Smooth muscle cell (in vitro differentiated cells): ENCODE measurements around the gene BAAT. TPM values are rescaled to one million over a fixed set of nuclear protein-coding genes. Genes with fewer than 3 reads are reported as not detected.

ENCODE experiments used
- DNase-seq: peaks from one replicate; lab custom pipeline; 2025; ENCODE audit not compliant: unreplicated experiment; lab: John Stamatoyannopoulos, UW
- H2AFZ ChIP-seq: fragments of 200-600 bp; sonication (generic); 2 replicates; pipeline ENCODE4 v1.6.0; 2016; ENCODE audit warnings: antibody characterized with exemption, low read depth, mild to moderate bottlenecking
- H3F3A ChIP-seq: fragments of 200-600 bp; sonication (generic); 2 replicates; pipeline ENCODE4 v1.6.0; 2017; ENCODE audit warnings: antibody characterized with exemption, low read depth
- H3K27ac ChIP-seq: fragments of 200-600 bp; sonication (generic); 2 replicates; pipeline ENCODE4 v1.5.1; 2016; ENCODE audit warnings: low read depth, mild to moderate bottlenecking
- H3K27me3 ChIP-seq: fragments of 200-600 bp; sonication (generic); 2 replicates; pipeline ENCODE4 v1.6.1; 2016; ENCODE audit warnings: low read depth, mild to moderate bottlenecking
- H3K36me3 ChIP-seq: fragments of 200-600 bp; sonication (generic); 2 replicates; pipeline ENCODE4 v1.5.1; 2016; ENCODE audit warnings: low read depth
- H3K4me1 ChIP-seq: fragments of 200-600 bp; sonication (generic); 2 replicates; pipeline ENCODE4 v1.5.1; 2016; ENCODE audit warnings: low read depth
- H3K4me2 ChIP-seq: fragments of 200-600 bp; sonication (generic); 2 replicates; pipeline ENCODE4 v1.6.0; 2016; ENCODE audit warnings: mild to moderate bottlenecking
- H3K4me3 ChIP-seq: fragments of 200-600 bp; sonication (generic); 2 replicates; pipeline ENCODE4 v1.5.1; 2016; ENCODE audit warnings: mild to moderate bottlenecking
- H3K79me2 ChIP-seq: fragments of 200-600 bp; sonication (generic); 2 replicates; pipeline ENCODE4 v1.6.0; 2016; ENCODE audit warnings: low read depth, mild to moderate bottlenecking
- H3K9ac ChIP-seq: fragments of 200-600 bp; sonication (generic); 2 replicates; pipeline ENCODE4 v1.6.0; 2016; ENCODE audit warnings: low read depth
- H3K9me3 ChIP-seq: fragments of 200-600 bp; sonication (generic); replicated peaks from 2 replicates; pipeline ENCODE4 v1.5.1; 2016; ENCODE audit warnings: low read depth
- H4K20me1 ChIP-seq: fragments of 200-600 bp; sonication (generic); 2 replicates; pipeline ENCODE4 v1.6.0; 2016; ENCODE audit warnings: low read depth
- WGBS: methylation state at CpG from one replicate; pipeline ENCODE4 v1.1.7; 2016; ENCODE audit warnings: low lambda C conversion rate; 5-methylcytosine and 5-hydroxymethylcytosine counted together
- polyA plus RNA-seq: library from polyadenylated mRNA; unstranded; fragments of >200 nt; fragmentation: Nextera tagmentation; extraction: Ambion mirVana; gene quantifications from 2 replicates; pipeline ENCODE4 v1.2.1, GENCODE V29; 2016
- total RNA-seq: library from RNA; depleted of rRNA; stranded (reverse); fragments of >200 nt; gene quantifications from 2 replicates; pipeline ENCODE4 v1.2.3, GENCODE V29; 2014
- TF ChIP-seq, protein P1 (sequence below): fragments of 200-600 bp; sonication (generic); IDR thresholded peaks from 2 replicates; pipeline ENCODE4 v1.5.1; 2017; ENCODE audit warnings: borderline replicate concordance, mild to moderate bottlenecking, antibody characterized with exemption; ENCODE audit not compliant: insufficient read depth, poor library complexity, severe bottlenecking

Gene BAAT
- total and polyA plus RNA-seq, 2 experiments from 2014 or later, result not detected

GRCh38 chr9:101417389-101417788, 32.6 kb upstream of the BAAT start:
- no peaks in the 10 kb centered on the region for H3K79me2 ChIP-seq
- no peak for DNase-seq
- H3K4me3 ChIP-seq, result no peak overlapping the region
- H2AFZ ChIP-seq, result no peak overlapping the region
- no peaks in the 10 kb centered on the region for H3K36me3 ChIP-seq
- H3K4me1 ChIP-seq, result no peaks in the 10 kb centered on the region
- H3K27me3 ChIP-seq, result no peaks in the 10 kb centered on the region
- H3K9ac ChIP-seq, result no peak overlapping the region
- no peaks in the 10 kb centered on the region for H3F3A ChIP-seq
- no peak overlapping the region for H3K27ac ChIP-seq
- peaks cover 6% of the 10 kb centered on the region for H3K9me3 ChIP-seq
- no peaks in the 10 kb centered on the region for H4K20me1 ChIP-seq
- no peak overlapping the region for H3K4me2 ChIP-seq
- TF ChIP-seq, protein P1, sequence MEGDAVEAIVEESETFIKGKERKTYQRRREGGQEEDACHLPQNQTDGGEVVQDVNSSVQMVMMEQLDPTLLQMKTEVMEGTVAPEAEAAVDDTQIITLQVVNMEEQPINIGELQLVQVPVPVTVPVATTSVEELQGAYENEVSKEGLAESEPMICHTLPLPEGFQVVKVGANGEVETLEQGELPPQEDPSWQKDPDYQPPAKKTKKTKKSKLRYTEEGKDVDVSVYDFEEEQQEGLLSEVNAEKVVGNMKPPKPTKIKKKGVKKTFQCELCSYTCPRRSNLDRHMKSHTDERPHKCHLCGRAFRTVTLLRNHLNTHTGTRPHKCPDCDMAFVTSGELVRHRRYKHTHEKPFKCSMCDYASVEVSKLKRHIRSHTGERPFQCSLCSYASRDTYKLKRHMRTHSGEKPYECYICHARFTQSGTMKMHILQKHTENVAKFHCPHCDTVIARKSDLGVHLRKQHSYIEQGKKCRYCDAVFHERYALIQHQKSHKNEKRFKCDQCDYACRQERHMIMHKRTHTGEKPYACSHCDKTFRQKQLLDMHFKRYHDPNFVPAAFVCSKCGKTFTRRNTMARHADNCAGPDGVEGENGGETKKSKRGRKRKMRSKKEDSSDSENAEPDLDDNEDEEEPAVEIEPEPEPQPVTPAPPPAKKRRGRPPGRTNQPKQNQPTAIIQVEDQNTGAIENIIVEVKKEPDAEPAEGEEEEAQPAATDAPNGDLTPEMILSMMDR, result no peak

- H3K4me1 ChIP-seq, result no peaks in the 10 kb centered on the region
- DNase-seq, result no peak
- H3K36me3 ChIP-seq, result no peaks in the 10 kb centered on the region
- no peak overlapping the region for H3K4me2 ChIP-seq
- TF ChIP-seq, protein P1, result no peak
- H3K9ac ChIP-seq, result no peak overlapping the region
- no peaks in the 10 kb centered on the region for H4K20me1 ChIP-seq
- no peak overlapping the region for H2AFZ ChIP-seq
- no peaks in the 10 kb centered on the region for H3K27me3 ChIP-seq
- H3K9me3 ChIP-seq, result peaks cover 17% of the 10 kb centered on the region
- H3K27ac ChIP-seq, result no peak overlapping the region
- no peak overlapping the region for H3K4me3 ChIP-seq
- no peaks in the 10 kb centered on the region for H3F3A ChIP-seq
- H3K79me2 ChIP-seq, result no peaks in the 10 kb centered on the region
Measured at GRCh38 chr9:101415578-101415977, 30.8 kb upstream of the BAAT start.

- Histone ChIP-seq H3K9me3 (peaks cover 25% of the 10 kb centered on the region), H3K4me2 (no peak overlapping the region), H3K36me3 (peaks cover under 1% of the 10 kb centered on the region), H4K20me1 (no peaks in the 10 kb centered on the region), H3K27ac (no peak overlapping the region), H3K79me2 (no peaks in the 10 kb centered on the region), H2AFZ (no peak overlapping the region), H3K4me1 (no peaks in the 10 kb centered on the region), H3K27me3 (no peaks in the 10 kb centered on the region), H3K9ac (no peak overlapping the region), H3K4me3 (no peak overlapping the region), H3F3A (no peaks in the 10 kb centered on the region)
- TF ChIP-seq, protein P1, result no peak
- DNase-seq, result no peak
Measured at GRCh38 chr9:101414839-101415238, 30.0 kb upstream of the BAAT start.

DNA sequence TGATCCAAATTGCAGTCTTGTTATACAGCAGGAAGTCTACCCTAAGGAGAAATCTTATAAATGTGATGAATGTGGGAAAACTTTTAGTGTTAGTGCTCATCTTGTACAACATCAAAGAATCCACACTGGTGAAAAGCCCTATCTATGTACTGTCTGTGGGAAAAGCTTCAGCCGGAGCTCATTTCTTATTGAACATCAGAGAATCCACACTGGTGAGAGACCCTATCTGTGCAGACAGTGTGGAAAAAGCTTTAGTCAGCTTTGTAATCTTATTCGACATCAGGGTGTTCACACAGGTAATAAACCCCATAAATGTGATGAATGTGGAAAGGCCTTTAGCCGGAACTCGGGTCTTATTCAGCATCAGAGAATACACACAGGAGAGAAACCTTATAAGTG, 24.3 kb upstream of the BAAT start:
- peaks cover 58% of the 10 kb centered on the region for H3K36me3 ChIP-seq

More for the DNA sequence above, 24.3 kb upstream of the BAAT start:
- Histone ChIP-seq H4K20me1 (no peaks in the 10 kb centered on the region), H3K4me1 (no peaks in the 10 kb centered on the region), H3F3A (peaks cover 10% of the 10 kb centered on the region), H3K4me3 (no peak overlapping the region), H3K27me3 (no peaks in the 10 kb centered on the region), H3K9ac (no peak overlapping the region), H3K4me2 (no peak overlapping the region), H2AFZ (no peak overlapping the region), H3K27ac (no peak overlapping the region), H3K79me2 (no peaks in the 10 kb centered on the region), H3K9me3 (peaks cover 73% of the 10 kb centered on the region)
- WGBS, result 97% methylated on average over 4 of the region's 4 CpGs
- TF ChIP-seq, protein P1, result no peak
- no peak for DNase-seq
